Choroid plexus epithelial cell (primary cell): ENCODE measurements around the gene FNDC3B.

Experiments
- DNase-seq: peaks from one replicate; pipeline ENCODE4 v3.0.0-alpha.2; 2010; ENCODE audit warnings: low read depth
- H3K4me3 ChIP-seq: 2 replicates; pipeline ENCODE4 v1.5.1; 2011; ENCODE audit warnings: low read depth, mild to moderate bottlenecking, control low read depth, low read length, moderate library complexity
- CTCF ChIP-seq: conservative IDR thresholded peaks from 2 replicates; pipeline ENCODE4 v1.5.1; 2011; ENCODE audit warnings: low read depth, mild to moderate bottlenecking, control low read depth, inconsistent platforms, low read length, moderate library complexity

FNDC3B gene

GRCh38 chr3:172279191-172279640, 239.8 kb downstream of the FNDC3B start:
- no peak for TF ChIP-seq CTCF
- H3K4me3 ChIP-seq: no peak overlapping the region
- DNase-seq: peak; percentile 50

- no peak overlapping the region for H3K4me3 ChIP-seq
- DNase-seq: no peak
- no peak for TF ChIP-seq CTCF
Observed at GRCh38 chr3:172279974-172280373, 240.6 kb downstream of the FNDC3B start.

GRCh38 chr3:172280406-172281051, 241.2 kb downstream of the FNDC3B start:
- peak; percentile 95 for DNase-seq
- no peak for TF ChIP-seq CTCF
- H3K4me3 ChIP-seq: no peak overlapping the region

- no peak for DNase-seq
- no peak overlapping the region for H3K4me3 ChIP-seq
- no peak for TF ChIP-seq CTCF
Observed at GRCh38 chr3:172281884-172282283, 242.5 kb downstream of the FNDC3B start.

- no peak overlapping the region for H3K4me3 ChIP-seq
- no peak for TF ChIP-seq CTCF
- no peak for DNase-seq
Observed at GRCh38 chr3:172282850-172283249, 243.5 kb downstream of the FNDC3B start.

- DNase-seq: no peak
- TF ChIP-seq CTCF: no peak
- H3K4me3 ChIP-seq: no peak overlapping the region
Observed at GRCh38 chr3:172283841-172284357, 244.5 kb downstream of the FNDC3B start.

GRCh38 chr3:172285844-172286243, 246.5 kb downstream of the FNDC3B start:
- TF ChIP-seq CTCF: no peak
- DNase-seq: peak; percentile 73
- no peak overlapping the region for H3K4me3 ChIP-seq
